Parathyroid adenoma (tissue), 2 donors: ENCODE measurements around the gene PPP1R26.
A peak's percentile ranks its signal among the peaks of the same experiment; 100 is the strongest.

ENCODE experiments used
- H2AFZ ChIP-seq: fragments of 300-600 bp; sonication (generic); one replicate; pipeline ENCODE4 v1.7.0; 2017; ENCODE audit warnings: antibody characterized with exemption, mild to moderate bottlenecking
- H3K27ac ChIP-seq: fragments of 300-600 bp; sonication (generic); one replicate; pipeline ENCODE4 v1.7.0; 2017
- H3K27me3 ChIP-seq: fragments of 300-600 bp; sonication (generic); one replicate; pipeline ENCODE4 v1.7.0; 2017; ENCODE audit warnings: low read length; ENCODE audit not compliant: control insufficient read depth, insufficient read depth
- H3K36me3 ChIP-seq: fragments of 300-600 bp; sonication (generic); one replicate; pipeline ENCODE4 v1.7.0; 2017; ENCODE audit warnings: low read length; ENCODE audit not compliant: control insufficient read depth, insufficient read depth
- H3K4me1 ChIP-seq: fragments of 300-600 bp; sonication (generic); one replicate; pipeline ENCODE4 v1.7.0; 2017; ENCODE audit warnings: control low read depth
- H3K4me2 ChIP-seq: fragments of 300-600 bp; sonication (generic); one replicate; pipeline ENCODE4 v1.7.0; 2017; ENCODE audit warnings: low read length
- H3K4me3 ChIP-seq: fragments of 300-600 bp; sonication (generic); one replicate; pipeline ENCODE4 v1.7.0; 2017; ENCODE audit warnings: low read depth, low read length
- H3K79me2 ChIP-seq: fragments of 300-600 bp; sonication (generic); one replicate; pipeline ENCODE4 v1.7.0; 2017; ENCODE audit warnings: control low read depth
- H3K9ac ChIP-seq: fragments of 300-600 bp; sonication (generic); one replicate; pipeline ENCODE4 v1.7.0; 2017; ENCODE audit warnings: mild to moderate bottlenecking
- H3K9me3 ChIP-seq: fragments of 300-600 bp; sonication (generic); one replicate; pipeline ENCODE4 v1.7.0; 2017; ENCODE audit warnings: low read length; ENCODE audit not compliant: control insufficient read depth
- CTCF ChIP-seq: fragments of 300-600 bp; sonication (generic); IDR thresholded peaks from one replicate; pipeline ENCODE4 v1.7.0; 2017; ENCODE audit warnings: antibody characterized with exemption, mild to moderate bottlenecking
- donor health status: primary hyperparathyroidism.

The PPP1R26 gene

GRCh38 chr9:135499326-135500070 lies 19.9 kb downstream of the PPP1R26 start:
- peak overlapping the region; percentile 99 for H3K4me2 ChIP-seq
- H2AFZ ChIP-seq = peak overlapping the region; percentile 93
- H3K36me3 ChIP-seq = no peaks in the 10 kb centered on the region
- no peaks in the 10 kb centered on the region for H3K9me3 ChIP-seq
- H3K4me3 ChIP-seq = peak overlapping the region; percentile 80
- H3K4me1 ChIP-seq = no peaks in the 10 kb centered on the region
- peak overlapping the region; percentile 67 for H3K27ac ChIP-seq
- peak; percentile 8 for TF ChIP-seq CTCF
- H3K27me3 ChIP-seq = no peaks in the 10 kb centered on the region
- H3K9ac ChIP-seq = no peak overlapping the region
- H3K79me2 ChIP-seq = no peaks in the 10 kb centered on the region

- peak overlapping the region; percentile 93 for H2AFZ ChIP-seq
- no peaks in the 10 kb centered on the region for H3K27me3 ChIP-seq
- no peaks in the 10 kb centered on the region for H3K36me3 ChIP-seq
- H3K4me3 ChIP-seq = peak overlapping the region; percentile 80
- H3K9me3 ChIP-seq = no peaks in the 10 kb centered on the region
- no peak overlapping the region for H3K9ac ChIP-seq
- peak overlapping the region; percentile 67 for H3K27ac ChIP-seq
- no peak for TF ChIP-seq CTCF
- peak overlapping the region; percentile 99 for H3K4me2 ChIP-seq
- H3K79me2 ChIP-seq = no peaks in the 10 kb centered on the region
- H3K4me1 ChIP-seq = no peaks in the 10 kb centered on the region
Observed at GRCh38 chr9:135500071-135500524, 20.5 kb downstream of the PPP1R26 start.

GRCh38 chr9:135500525-135501260 lies 21.1 kb downstream of the PPP1R26 start, which contains the start of gene MRPS2:
Gene MRPS2 (plus strand): TSS chr9:135500682. CDS start chr9:135500711, 29 bp downstream.
- H3K4me1 ChIP-seq = no peaks in the 10 kb centered on the region

GRCh38 chr9:135501261-135502167 lies 21.9 kb downstream of the PPP1R26 start:
- Histone ChIP-seq H3K27ac (no peak overlapping the region), H3K4me2 (peak overlapping the region; percentile 99), H3K27me3 (no peaks in the 10 kb centered on the region), H2AFZ (peak overlapping the region; percentile 93), H3K4me1 (no peaks in the 10 kb centered on the region), H3K9me3 (no peaks in the 10 kb centered on the region), H3K79me2 (no peaks in the 10 kb centered on the region), H3K36me3 (no peaks in the 10 kb centered on the region), H3K9ac (peak overlapping the region; percentile 35), H3K4me3 (peak overlapping the region; percentile 80)
- no peak for TF ChIP-seq CTCF

More at GRCh38 chr9:135500525-135501260, 21.1 kb downstream of the PPP1R26 start, which contains the start of gene MRPS2:
- Histone ChIP-seq H3K4me2 (peak within 1 kb of the TSS; percentile 99), H3K27ac (peak within 1 kb of the TSS; percentile 67), H3K4me3 (peak within 1 kb of the TSS; percentile 80), H3K27me3 (no peaks in the 10 kb centered on the region), H3K36me3 (no peaks in the 10 kb centered on the region), H3K9me3 (no peaks in the 10 kb centered on the region), H3K9ac (peak within 1 kb of the TSS; percentile 35), H2AFZ (peak within 1 kb of the TSS; percentile 93), H3K79me2 (no peaks in the 10 kb centered on the region)
- peak; percentile 76 for TF ChIP-seq CTCF
